Esophagus (tissue), 2 donors: ENCODE measurements around the gene AURKB. TPM values are rescaled to one million over a fixed set of nuclear protein-coding genes. Genes with fewer than 3 reads are reported as not detected.

Source experiments
- H3K27ac ChIP-seq, 2 donors: one replicate each; pipeline ENCODE4 v1.5.1; 2013; ENCODE audit warnings: low read depth in 2 of 2, mild to moderate bottlenecking in 2 of 2, inconsistent platforms in 1 of 2, low read length in 1 of 2, moderate library complexity in 1 of 2
- H3K27me3 ChIP-seq, 2 donors: one replicate each; pipeline ENCODE4 v1.6.1; 2013; ENCODE audit warnings: low read length in 2 of 2, control low read depth in 1 of 2, mild to moderate bottlenecking in 1 of 2; ENCODE audit not compliant: insufficient read depth in 2 of 2, control insufficient read depth in 1 of 2
- H3K36me3 ChIP-seq, 2 donors: one replicate each; pipeline ENCODE4 v1.6.1; 2013; ENCODE audit warnings: low read length in 1 of 2; ENCODE audit not compliant: control insufficient read depth in 2 of 2, insufficient read depth in 2 of 2
- H3K4me1 ChIP-seq, 2 donors: one replicate each; pipeline ENCODE4 v1.6.1; 2013; ENCODE audit warnings: low read length in 1 of 2; ENCODE audit not compliant: control insufficient read depth in 2 of 2, insufficient read depth in 2 of 2
- H3K4me3 ChIP-seq, 2 donors: one replicate each; pipeline ENCODE4 v1.5.1; 2013; ENCODE audit warnings: low read length in 2 of 2, mild to moderate bottlenecking in 2 of 2, low read depth in 1 of 2, moderate library complexity in 1 of 2
- H3K9me3 ChIP-seq, 2 donors: one replicate each; pipeline ENCODE4 v1.6.1; 2013; ENCODE audit warnings: mild to moderate bottlenecking in 2 of 2, low read depth in 1 of 2, low read length in 1 of 2, moderate library complexity in 1 of 2; ENCODE audit not compliant: control insufficient read depth in 2 of 2, insufficient read depth in 1 of 2
- WGBS, 2 donors: extraction: QIAGEN DNeasy Blood & Tissue Kit; methylation state at CpG; one replicate each; pipeline ENCODE4 v1.1.7; 2013; 5-methylcytosine and 5-hydroxymethylcytosine counted together
- polyA plus RNA-seq, 2 donors: library from polyadenylated mRNA; stranded (reverse); fragments of 200-250 nt; gene quantifications; one replicate each; pipeline ENCODE4 v1.2.3, GENCODE V29; 2013
- donor health status: healthy with polysubstance abuse.
- donor health status: Bipolar disorder and iron deficiency.

The AURKB gene
- polyA plus RNA-seq, 2 donors: 25.3 to 28.3 TPM

DNA sequence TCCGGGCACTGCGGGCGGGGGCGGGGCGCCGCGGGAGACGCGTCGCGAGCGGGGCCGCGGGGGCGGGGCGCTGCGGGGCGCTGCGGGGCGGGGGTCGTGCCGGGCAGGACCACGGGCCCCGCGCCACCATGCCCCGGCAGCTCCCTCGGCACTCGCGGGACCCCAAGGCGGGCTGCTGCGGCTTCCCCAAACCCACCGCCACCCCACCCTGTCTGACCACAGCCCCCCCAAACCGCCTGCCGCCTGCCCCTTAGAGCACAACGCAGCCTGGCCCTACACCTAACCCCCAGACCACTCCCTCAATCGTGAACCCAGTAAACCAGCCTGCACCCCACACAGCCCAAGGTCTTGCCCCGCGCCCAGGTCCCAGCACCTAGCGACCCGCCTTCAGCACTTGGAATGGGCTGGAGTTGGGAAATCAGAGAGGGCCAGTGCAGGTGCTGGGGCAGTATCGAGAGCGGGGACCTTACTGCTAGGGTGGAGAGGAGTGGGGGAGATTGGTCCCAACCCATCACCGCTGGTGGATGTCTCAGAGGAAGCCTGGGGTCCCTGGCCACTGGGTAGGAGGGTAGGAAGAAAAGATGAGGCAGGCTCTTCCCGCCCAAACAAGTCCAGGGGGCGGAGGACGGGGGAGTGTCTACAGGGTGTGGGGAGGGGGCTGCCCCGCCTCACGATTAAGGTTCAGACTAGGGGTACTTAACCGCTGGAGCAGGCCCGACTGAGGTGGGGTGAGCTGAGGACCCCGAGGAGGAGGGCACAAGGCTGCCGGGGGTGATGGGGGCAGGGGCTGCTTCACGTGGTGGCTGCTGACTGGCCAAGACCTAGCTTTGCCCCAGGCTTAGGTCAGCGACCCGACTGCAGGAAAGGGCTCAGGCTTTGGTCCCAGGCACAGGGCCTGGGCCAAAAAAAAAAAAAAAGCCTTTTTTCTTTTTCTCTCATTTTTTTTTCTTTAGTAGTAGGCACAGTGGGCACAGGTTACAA is 47.1 kb downstream of the AURKB start:
- Histone ChIP-seq H3K9me3 (no peaks in the 10 kb centered on the region), H3K36me3 (peaks cover 0 to 15% of the 10 kb centered on the region in 2 donors), H3K27ac (peak overlapping the region; percentile 97 to 98), H3K4me3 (peak overlapping the region; percentile 85 to 92), H3K27me3 (no peaks in the 10 kb centered on the region), H3K4me1 (peaks cover 3 to 24% of the 10 kb centered on the region in 2 donors)
- 5 to 18% methylated on average over 23 to 55 of the region's 55 CpGs for WGBS, 2 donors

DNA sequence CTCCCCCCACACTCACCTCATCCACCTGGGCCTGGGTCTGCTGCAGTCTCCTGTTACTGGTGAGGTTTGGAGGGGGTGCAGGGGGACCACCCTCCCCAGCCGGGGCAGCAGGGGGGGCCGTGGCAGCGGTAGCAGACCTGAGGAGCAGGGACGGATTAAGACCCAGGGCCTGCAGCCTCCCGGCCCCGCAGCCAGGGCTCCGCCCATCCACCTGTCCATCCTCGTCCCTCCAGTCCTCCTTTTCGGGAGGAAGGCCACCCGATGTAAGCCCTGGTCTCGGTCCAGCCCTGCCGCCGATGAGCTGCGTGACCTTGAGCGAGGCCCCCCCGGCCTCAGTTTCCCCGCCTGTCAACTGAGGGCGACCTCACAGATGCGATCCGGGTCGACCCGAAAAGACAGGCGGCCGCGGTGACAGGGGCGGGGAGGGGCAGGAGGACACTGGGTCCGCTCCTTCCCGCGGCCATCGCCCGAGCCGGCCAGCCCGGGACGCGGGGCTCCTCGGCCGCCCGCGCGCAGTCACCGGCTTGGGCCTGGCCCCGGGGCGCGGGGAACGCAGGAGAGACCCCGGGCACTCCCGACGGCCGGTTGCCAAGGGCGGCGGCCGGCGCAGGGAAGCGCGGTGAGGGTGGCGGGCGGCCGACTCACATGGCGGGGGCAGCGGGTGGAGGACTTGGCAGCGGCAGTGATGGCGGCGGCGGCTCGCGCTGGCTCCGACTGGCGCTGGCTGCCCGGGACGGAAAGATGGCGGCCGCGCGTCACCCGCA is 48.0 kb downstream of the AURKB start, which contains the start of gene VAMP2:
Gene VAMP2, minus strand, starts transcription at position 716 of the 764 bp plus-strand sequence. Its CDS starts 69 bp downstream, at position 647.
- no peaks in the 10 kb centered on the region for H3K27me3 ChIP-seq
- peaks cover 3 to 24% of the 10 kb centered on the region in 2 donors for H3K4me1 ChIP-seq
- peak within 1 kb of the TSS; percentile 97 to 98 for H3K27ac ChIP-seq
- peaks cover 0 to 15% of the 10 kb centered on the region in 2 donors for H3K36me3 ChIP-seq
- H3K4me3 ChIP-seq: peak within 1 kb of the TSS; percentile 85 to 92
- WGBS, 2 donors: 0% methylated on average over 57 to 75 of the region's 75 CpGs
- H3K9me3 ChIP-seq: no peaks in the 10 kb centered on the region

DNA sequence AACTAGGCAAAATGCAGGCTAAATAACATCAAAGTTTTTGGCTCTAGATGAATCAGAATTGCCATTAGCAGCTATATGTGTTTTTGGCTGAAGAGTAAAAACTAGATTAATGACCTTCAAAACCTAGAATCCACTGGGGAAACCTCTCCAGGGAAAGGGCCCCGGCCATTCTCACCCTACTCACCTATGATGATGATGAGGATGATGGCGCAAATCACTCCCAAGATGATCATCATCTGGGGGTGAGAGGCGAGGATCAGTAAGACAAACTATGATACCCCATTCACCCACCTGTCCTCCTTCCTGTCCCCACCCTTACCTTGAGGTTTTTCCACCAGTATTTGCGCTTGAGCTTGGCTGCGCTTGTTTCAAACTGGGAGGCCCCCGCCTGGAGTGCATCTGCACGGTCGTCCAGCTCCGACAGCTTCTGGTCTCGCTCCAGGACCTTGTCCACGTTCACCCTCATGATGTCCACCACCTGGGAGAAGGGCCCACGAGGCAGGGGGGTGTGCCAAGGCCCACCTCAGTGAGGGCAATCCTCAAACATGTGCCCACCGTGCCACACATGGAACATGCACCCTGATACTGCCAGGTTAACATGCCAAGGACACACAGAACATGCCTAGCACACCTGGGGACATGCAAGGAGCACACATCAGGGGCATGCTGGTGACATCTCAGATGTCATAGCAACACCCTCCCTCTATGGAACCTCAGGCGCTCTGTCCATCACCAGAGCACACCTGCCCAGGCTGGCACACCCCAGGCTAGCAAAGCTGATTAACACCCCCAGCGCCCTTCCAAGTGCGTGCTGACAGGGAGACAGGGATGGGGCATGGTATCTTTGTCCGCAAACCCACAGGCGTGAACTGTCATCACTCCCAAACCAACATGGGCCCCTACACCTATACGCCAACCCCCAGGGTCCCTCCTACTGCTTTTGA is 48.8 kb downstream of the AURKB start:
- Histone ChIP-seq H3K9me3 (no peaks in the 10 kb centered on the region), H3K36me3 (peaks cover 0 to 15% of the 10 kb centered on the region in 2 donors), H3K4me1 (peaks cover 3 to 24% of the 10 kb centered on the region in 2 donors), H3K27me3 (no peaks in the 10 kb centered on the region), H3K4me3 (peak overlapping the region; percentile 85 to 92), H3K27ac (peak overlapping the region; percentile 97 to 98)
- 37 to 39% methylated on average over 19 of the region's 19 CpGs for WGBS, 2 donors

DNA sequence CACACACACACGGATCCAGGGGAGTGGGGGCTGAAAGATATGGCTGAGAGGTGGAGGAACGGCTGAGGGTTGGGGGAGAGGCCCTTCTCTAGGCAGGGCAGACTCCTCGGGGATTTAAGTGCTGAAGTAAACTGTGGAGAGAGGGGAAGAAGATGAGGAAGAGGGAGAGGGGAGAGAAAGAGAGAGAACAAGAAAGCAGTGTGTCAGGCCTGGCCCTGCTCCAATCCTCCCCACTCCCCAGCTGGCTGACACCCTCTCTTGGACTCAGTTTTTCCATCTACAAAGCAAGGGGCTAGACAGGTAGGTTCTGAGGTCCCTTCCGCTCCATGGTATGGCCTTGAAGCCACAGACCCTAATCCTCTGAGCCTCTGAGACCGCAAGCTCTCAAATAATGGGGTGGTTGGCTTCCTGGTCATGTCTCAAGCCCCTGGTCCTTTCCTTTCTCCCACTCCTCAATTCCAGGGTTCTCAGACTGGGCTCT is 49.6 kb downstream of the AURKB start:
- peaks cover 0 to 15% of the 10 kb centered on the region in 2 donors for H3K36me3 ChIP-seq
- H3K9me3 ChIP-seq: no peaks in the 10 kb centered on the region
- peak overlapping the region; percentile 63 to 86 for H3K27ac ChIP-seq
- H3K4me1 ChIP-seq: peaks cover 3 to 24% of the 10 kb centered on the region in 2 donors
- H3K27me3 ChIP-seq: no peaks in the 10 kb centered on the region
- no peak overlapping the region for H3K4me3 ChIP-seq
- 50 to 51% methylated on average over 5 of the region's 5 CpGs for WGBS, 2 donors

DNA sequence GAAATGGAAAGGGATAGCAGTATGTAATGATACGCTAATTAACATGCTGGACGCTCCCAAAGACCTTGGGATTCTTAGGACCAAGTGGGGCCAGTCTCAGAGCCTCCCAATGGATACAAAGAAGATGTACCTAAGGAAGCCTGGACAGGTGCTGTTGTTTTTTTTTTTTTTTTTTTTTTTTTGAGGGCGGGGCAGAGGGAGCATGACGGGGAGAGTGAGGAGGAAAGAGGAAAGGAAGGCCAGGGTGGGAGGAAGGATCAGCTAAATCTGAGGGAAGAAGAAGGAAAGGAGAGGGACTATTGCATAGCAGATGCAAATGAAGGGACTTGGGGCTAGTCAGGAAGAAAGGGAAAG is 50.2 kb downstream of the AURKB start:
- no peaks in the 10 kb centered on the region for H3K9me3 ChIP-seq
- peak overlapping the region; percentile 33 to 53 for H3K27ac ChIP-seq
- H3K27me3 ChIP-seq: no peaks in the 10 kb centered on the region
- WGBS, 2 donors: 71 to 85% methylated on average over 2 to 4 of the region's 4 CpGs
- no peak overlapping the region for H3K4me3 ChIP-seq
- peaks cover 0 to 15% of the 10 kb centered on the region in 2 donors for H3K36me3 ChIP-seq
- peaks cover 3 to 24% of the 10 kb centered on the region in 2 donors for H3K4me1 ChIP-seq

DNA sequence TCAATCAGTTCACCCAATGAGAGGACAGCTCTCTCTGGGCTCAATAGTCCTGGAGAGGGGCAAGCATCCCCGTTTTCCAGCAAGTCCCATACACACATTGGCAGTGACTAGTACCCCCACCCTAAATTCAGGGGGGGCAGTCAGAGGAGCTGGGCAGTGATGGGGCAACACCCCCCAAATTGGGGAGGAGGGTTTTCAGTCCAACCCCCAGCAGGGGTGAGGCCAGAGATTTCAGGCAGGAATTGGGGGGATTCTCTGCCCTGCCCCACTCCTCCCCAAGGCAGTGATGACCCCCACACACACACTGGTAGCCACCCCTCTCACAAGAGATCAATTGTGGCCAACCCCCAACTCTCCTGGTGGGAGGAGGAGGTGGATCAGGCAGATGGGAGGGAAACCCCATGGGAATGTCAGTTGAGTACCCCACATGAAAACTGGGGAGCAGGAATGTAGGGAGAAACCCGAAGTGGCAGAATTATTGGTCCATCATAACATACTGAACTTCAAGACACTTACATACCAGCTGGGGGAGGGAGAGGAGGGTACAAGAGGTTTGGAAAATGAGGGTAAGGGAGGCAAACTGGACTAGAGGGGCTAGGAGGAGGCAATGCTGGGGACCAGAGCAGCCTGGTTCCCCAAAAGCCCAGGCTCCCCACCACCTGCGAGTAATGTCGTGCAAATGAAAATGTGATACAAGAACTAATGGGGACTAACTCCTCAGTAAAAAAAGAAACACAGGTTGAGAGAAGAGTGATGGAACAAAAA is 50.7 kb downstream of the AURKB start:
- H3K27me3 ChIP-seq: no peaks in the 10 kb centered on the region
- no peak overlapping the region for H3K4me3 ChIP-seq
- 68 to 74% methylated on average over 4 of the region's 4 CpGs for WGBS, 2 donors
- peaks cover 3 to 26% of the 10 kb centered on the region in 2 donors for H3K4me1 ChIP-seq
- H3K36me3 ChIP-seq: peaks cover 0 to 15% of the 10 kb centered on the region in 2 donors
- H3K27ac ChIP-seq: peak overlapping the region; percentile 53 to 66
- H3K9me3 ChIP-seq: no peaks in the 10 kb centered on the region

DNA sequence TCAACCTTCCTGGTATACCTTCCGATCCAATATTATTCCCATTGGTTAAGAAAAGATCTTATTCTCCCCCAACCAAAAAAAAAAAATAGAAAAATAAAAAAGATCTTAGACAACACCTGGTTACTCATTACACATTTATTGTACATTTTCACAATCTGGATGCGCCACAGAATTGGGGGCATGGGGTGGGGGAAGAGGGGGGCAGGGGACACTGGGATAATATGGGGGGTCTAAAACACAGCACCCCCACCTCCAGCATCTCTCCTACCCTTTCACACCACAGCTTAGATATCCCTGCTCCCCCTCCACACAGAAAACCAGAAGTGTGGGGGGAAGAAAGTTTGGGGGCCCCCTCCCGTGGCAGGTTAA is 51.4 kb downstream of the AURKB start:
- WGBS, 2 donors: 60 to 64% methylated on average over 3 of the region's 3 CpGs
- Histone ChIP-seq H3K27me3 (no peaks in the 10 kb centered on the region), H3K27ac (peak overlapping the region; percentile 66 to 93), H3K36me3 (peaks cover 0 to 15% of the 10 kb centered on the region in 2 donors), H3K9me3 (no peaks in the 10 kb centered on the region), H3K4me1 (peaks cover 3 to 27% of the 10 kb centered on the region in 2 donors), H3K4me3 (no peak overlapping the region)

DNA sequence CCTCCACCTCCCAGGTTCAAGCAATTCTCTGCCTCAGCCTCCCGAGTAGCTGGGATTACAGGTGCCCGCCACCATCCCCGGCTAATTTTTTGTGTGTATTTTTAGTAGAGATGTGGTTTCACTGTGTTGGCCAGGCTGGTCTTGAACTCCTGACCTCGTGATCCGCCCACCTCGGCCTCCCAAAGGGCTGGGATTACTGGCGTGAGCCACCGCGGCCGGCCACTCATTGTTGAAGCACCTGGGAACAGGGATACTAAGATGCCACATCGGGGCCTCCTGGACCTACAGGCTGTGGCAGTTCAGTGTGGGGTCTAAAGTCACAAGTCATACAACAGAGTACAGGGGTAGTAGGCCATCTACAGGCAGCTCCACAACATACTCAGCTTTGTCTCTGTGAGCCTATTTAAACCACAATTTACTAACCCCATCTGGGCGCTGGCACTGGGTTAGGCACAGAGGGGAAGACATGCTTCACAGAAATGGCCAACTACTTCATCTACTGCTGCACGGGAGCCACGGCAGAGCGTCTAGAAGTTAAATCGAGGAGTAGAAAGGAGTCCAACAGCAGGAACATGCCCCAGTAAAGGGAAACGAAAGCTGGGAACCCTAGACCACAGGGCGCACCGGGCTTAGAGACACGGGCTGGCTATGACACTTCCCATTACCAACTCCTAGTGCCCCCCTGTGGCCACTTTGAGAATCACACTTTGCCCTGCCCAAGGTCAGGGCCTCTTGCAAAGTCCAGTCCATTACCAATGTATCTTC is 51.9 kb downstream of the AURKB start:
- WGBS, 2 donors: 40 to 45% methylated on average over 20 of the region's 20 CpGs
- Histone ChIP-seq H3K27ac (peak overlapping the region; percentile 93 to 96), H3K4me3 (peak overlapping the region in 1 of 2 donors; percentile 10)

More for the DNA sequence above, 51.9 kb downstream of the AURKB start:
- Histone ChIP-seq H3K9me3 (no peaks in the 10 kb centered on the region), H3K36me3 (peaks cover 0 to 15% of the 10 kb centered on the region in 2 donors), H3K4me1 (peaks cover 3 to 24% of the 10 kb centered on the region in 2 donors), H3K27me3 (no peaks in the 10 kb centered on the region)
